ENCODE measurements around the gene IL17RE.
"Not testable (repeated sequence)": the region's sequence is repeated elsewhere in the genome, so short reads cannot be mapped to it uniquely, and the experiment has no call there.

The IL17RE gene

DNA sequence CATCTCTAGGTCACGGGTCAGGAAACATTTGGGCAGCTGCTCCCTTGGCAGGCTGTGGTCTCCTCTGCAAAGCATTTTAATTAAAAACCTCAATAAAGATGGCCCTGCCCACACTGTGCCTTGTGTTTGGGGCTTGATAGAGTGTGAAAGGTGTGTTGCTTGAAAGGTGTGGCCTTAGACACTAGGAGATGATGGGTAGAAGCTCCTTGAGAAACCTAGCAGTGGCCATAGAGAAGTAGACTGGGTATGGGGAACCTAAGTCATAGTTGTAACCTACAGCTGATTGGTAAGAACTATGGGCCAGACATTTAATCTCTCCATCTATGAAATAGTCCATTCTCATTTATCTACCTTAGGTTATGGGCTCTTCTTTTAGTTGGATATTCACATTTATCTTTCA is 8.9 kb upstream of the IL17RE start:
- Histone ChIP-seq H3K36me3 (replicated peaks; ENCODE audit: low read depth, low read length) (peaks cover 29% of the 10 kb centered on the region), H2AFZ (ENCODE audit: low read depth, low read length) (no peak overlapping the region), H3K27ac (ENCODE audit: low read length) (no peak overlapping the region), H3K4me1 (ENCODE audit: low read length) (peaks cover 8% of the 10 kb centered on the region), H3K9ac (ENCODE audit: low read length) (no peak overlapping the region), H3K4me3 (ENCODE audit: low read length) (no peak overlapping the region), H4K20me1 (ENCODE audit: insufficient read depth, low read length) (peaks cover 17% of the 10 kb centered on the region), H3K9me3 (ENCODE audit: insufficient read depth, low read length) (no peaks in the 10 kb centered on the region), H3K27me3 (ENCODE audit: low read depth, low read length) (no peaks in the 10 kb centered on the region), H3K4me2 (ENCODE audit: low read length) (no peak overlapping the region), H3K79me2 (ENCODE audit: low read length) (peaks cover 50% of the 10 kb centered on the region)
- TF ChIP-seq, protein P1, sequence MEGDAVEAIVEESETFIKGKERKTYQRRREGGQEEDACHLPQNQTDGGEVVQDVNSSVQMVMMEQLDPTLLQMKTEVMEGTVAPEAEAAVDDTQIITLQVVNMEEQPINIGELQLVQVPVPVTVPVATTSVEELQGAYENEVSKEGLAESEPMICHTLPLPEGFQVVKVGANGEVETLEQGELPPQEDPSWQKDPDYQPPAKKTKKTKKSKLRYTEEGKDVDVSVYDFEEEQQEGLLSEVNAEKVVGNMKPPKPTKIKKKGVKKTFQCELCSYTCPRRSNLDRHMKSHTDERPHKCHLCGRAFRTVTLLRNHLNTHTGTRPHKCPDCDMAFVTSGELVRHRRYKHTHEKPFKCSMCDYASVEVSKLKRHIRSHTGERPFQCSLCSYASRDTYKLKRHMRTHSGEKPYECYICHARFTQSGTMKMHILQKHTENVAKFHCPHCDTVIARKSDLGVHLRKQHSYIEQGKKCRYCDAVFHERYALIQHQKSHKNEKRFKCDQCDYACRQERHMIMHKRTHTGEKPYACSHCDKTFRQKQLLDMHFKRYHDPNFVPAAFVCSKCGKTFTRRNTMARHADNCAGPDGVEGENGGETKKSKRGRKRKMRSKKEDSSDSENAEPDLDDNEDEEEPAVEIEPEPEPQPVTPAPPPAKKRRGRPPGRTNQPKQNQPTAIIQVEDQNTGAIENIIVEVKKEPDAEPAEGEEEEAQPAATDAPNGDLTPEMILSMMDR (IDR thresholded peaks at IDR 0.05; ENCODE audit: low read depth, low read length) = no peak
- TF ChIP-seq EZH2phosphoT487 (IDR thresholded peaks at IDR 0.05; ENCODE audit: low read depth) = no peak

DNA sequence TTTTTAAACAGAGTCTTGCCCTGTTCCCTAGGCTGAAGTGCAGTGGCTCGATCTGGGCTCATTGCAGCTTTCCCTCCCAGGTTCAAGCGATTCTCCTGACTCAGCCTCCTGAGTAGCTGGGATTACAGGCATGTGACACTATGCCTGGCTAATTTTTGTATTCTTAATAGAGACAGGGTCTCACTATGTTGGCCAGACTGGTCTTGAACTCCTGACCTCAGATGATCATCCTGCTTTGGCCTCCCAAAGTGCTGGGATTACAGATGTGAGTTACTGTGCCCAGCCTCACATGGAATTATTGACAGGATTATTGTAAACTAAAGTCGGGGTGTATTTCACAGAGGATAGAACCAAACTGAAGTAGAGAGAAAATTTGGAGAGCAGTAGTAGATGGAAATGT is 6.9 kb upstream of the IL17RE start:
- not testable (repeated sequence) for H3K9me3 ChIP-seq (ENCODE audit: insufficient read depth, low read length); H3K9ac ChIP-seq (ENCODE audit: low read length); H3K4me1 ChIP-seq (ENCODE audit: low read length); H3K27ac ChIP-seq (ENCODE audit: low read length); H3K27me3 ChIP-seq (ENCODE audit: low read depth, low read length); H3K4me2 ChIP-seq (ENCODE audit: low read length); H2AFZ ChIP-seq (ENCODE audit: low read depth, low read length); H3K4me3 ChIP-seq (ENCODE audit: low read length)
- H3K79me2 ChIP-seq (ENCODE audit: low read length) = peaks cover 46% of the 10 kb centered on the region
- peaks cover 29% of the 10 kb centered on the region for H3K36me3 ChIP-seq (replicated peaks; ENCODE audit: low read depth, low read length)
- peaks cover 17% of the 10 kb centered on the region for H4K20me1 ChIP-seq (ENCODE audit: insufficient read depth, low read length)

DNA sequence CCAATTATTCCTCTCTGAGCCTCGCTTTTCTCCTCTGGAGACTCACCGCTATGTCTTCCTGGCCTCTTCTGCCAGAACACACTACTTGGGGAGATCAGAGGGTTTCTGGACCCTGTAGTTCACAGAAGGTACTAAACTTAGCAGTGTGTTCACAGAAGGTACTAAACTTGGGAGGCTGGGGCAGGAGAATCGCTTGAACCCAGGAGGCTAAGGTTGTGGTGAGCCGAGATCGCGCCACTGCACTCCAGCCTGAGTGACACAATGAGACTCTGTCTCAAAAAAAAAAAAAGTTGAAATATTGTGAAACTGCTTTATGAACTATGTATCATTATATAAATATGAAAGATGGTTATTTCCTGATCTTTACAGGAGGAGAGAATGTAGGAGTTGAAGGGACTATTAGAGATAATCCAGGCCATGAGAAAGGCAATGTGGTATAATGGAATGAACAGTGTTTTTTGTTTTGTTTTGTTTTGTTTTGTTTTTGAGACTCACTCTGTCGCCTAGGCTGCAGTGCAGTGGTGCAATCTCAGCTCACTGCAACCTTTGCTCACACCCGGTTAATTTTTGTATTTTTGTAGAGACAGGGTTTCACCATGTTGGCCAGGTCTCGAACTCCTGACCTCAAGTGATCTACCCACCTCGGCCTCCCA is 5.8 kb upstream of the IL17RE start:
- H3K9me3 ChIP-seq (ENCODE audit: insufficient read depth, low read length); H3K9ac ChIP-seq (ENCODE audit: low read length); H3K4me2 ChIP-seq (ENCODE audit: low read length); H3K27ac ChIP-seq (ENCODE audit: low read length); H3K27me3 ChIP-seq (ENCODE audit: low read depth, low read length); H3K4me1 ChIP-seq (ENCODE audit: low read length); H2AFZ ChIP-seq (ENCODE audit: low read depth, low read length); H3K4me3 ChIP-seq (ENCODE audit: low read length): not testable (repeated sequence)
- H3K36me3 ChIP-seq (replicated peaks; ENCODE audit: low read depth, low read length) = peaks cover 29% of the 10 kb centered on the region
- peaks cover 17% of the 10 kb centered on the region for H4K20me1 ChIP-seq (ENCODE audit: insufficient read depth, low read length)
- H3K79me2 ChIP-seq (ENCODE audit: low read length) = peaks cover 34% of the 10 kb centered on the region

DNA sequence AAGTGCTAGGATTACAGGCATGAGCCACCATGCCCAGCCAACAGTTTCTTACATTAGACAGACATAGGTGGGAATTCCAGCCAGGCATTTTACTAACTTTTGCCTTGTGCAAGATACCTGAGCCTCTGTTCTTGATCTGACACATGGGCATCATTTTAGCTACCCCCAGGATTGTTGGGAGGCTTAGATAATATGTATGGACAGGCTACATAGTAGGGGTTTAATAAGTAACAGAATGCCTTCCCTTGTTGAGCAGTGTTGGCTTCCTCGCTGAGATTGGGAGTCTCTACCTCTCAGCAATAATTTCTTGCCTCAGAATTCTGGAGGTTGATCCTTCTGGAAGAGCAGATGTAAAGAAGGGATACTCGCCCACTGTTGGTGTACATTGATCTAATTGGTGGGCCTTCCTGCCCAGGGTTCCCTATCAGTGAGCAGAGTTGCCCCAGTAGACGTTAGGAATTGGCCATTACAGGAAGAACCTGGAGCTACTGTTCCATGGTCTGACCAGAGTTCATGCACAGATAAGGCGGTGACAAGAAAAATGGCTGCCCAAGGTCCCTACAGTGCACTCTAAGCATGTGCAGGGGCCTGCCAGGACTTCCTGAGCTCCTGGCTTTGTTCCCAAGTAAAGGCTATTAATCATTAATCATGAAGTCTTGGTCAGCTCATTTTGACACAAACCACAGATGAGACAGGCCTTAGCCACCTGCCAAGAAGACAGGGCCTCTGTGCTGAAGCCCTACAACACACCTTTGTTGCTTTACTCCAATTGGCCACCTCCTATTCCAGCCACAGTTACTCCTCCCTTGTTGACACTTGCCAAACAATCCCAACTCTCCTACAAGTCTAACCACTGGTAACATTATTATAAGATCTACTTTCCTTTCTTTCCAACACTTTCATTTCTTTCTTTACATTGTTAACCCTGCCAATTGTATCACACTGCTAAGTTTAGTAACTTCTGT is 5.0 kb upstream of the IL17RE start:
- Histone ChIP-seq H3K4me1 (ENCODE audit: low read length) (no peaks in the 10 kb centered on the region), H3K4me3 (ENCODE audit: low read length) (no peak overlapping the region), H3K27me3 (ENCODE audit: low read depth, low read length) (no peaks in the 10 kb centered on the region), H3K9me3 (ENCODE audit: insufficient read depth, low read length) (no peaks in the 10 kb centered on the region), H2AFZ (ENCODE audit: low read depth, low read length) (no peak overlapping the region), H3K9ac (ENCODE audit: low read length) (no peak overlapping the region), H3K36me3 (replicated peaks; ENCODE audit: low read depth, low read length) (peaks cover 25% of the 10 kb centered on the region), H4K20me1 (ENCODE audit: insufficient read depth, low read length) (peaks cover 13% of the 10 kb centered on the region), H3K27ac (ENCODE audit: low read length) (no peak overlapping the region), H3K79me2 (ENCODE audit: low read length) (peaks cover 26% of the 10 kb centered on the region), H3K4me2 (ENCODE audit: low read length) (no peak overlapping the region)
- TF ChIP-seq, protein P1 (IDR thresholded peaks at IDR 0.05; ENCODE audit: low read depth, low read length) = no peak
- no peak for TF ChIP-seq EZH2phosphoT487 (IDR thresholded peaks at IDR 0.05; ENCODE audit: low read depth)

Data from OCI-LY3 (cell line).